H9 (cell line): ENCODE measurements around the gene TM7SF3. TPM values are rescaled to one million over a fixed set of nuclear protein-coding genes. Genes with fewer than 3 reads are reported as not detected.

Experiments used
- DNase-seq: peaks from one replicate; pipeline ENCODE4 v3.0.0-alpha.2; 2017
- H2AFZ ChIP-seq: one replicate; pipeline ENCODE4 v1.6.1; 2013; ENCODE audit warnings: mild to moderate bottlenecking, low read length, control low read depth, moderate library complexity
- H2AK5ac ChIP-seq: 2 replicates; pipeline ENCODE4 v1.6.1; 2013; ENCODE audit warnings: low read length, control low read depth, mixed read lengths; ENCODE audit not compliant: insufficient read length
- H2BK120ac ChIP-seq: one replicate; pipeline ENCODE4 v1.6.1; 2013; ENCODE audit warnings: low read depth, mild to moderate bottlenecking, low read length, control low read depth, inconsistent platforms; ENCODE audit not compliant: poor library complexity, severe bottlenecking
- H2BK12ac ChIP-seq: 2 replicates; pipeline ENCODE4 v1.6.1; 2013; ENCODE audit warnings: low read length, control low read depth, mixed read lengths, low read depth; ENCODE audit not compliant: insufficient read length
- H2BK15ac ChIP-seq: 2 replicates; pipeline ENCODE4 v1.6.1; 2013; ENCODE audit warnings: low read depth, low read length, control low read depth
- H2BK20ac ChIP-seq: one replicate; pipeline ENCODE4 v1.6.1; 2013; ENCODE audit warnings: low read depth, mild to moderate bottlenecking, low read length, control low read depth, inconsistent platforms; ENCODE audit not compliant: poor library complexity, severe bottlenecking
- H2BK5ac ChIP-seq: 2 replicates; pipeline ENCODE4 v1.6.1; 2013; ENCODE audit warnings: low read length, control low read depth, mixed read lengths; ENCODE audit not compliant: insufficient read length
- H3K14ac ChIP-seq: 2 replicates; pipeline ENCODE4 v1.6.1; 2013; ENCODE audit warnings: low read length, control low read depth; ENCODE audit not compliant: insufficient read depth
- H3K18ac ChIP-seq: 2 replicates; pipeline ENCODE4 v1.6.1; 2013; ENCODE audit warnings: low read depth, mild to moderate bottlenecking, mixed read lengths, low read length, control low read depth; ENCODE audit not compliant: insufficient read length
- H3K23ac ChIP-seq: 2 replicates; pipeline ENCODE4 v1.6.1; 2013; ENCODE audit warnings: low read length, control low read depth, mixed read lengths, low read depth; ENCODE audit not compliant: insufficient read length
- H3K23me2 ChIP-seq: 2 replicates; pipeline ENCODE4 v1.6.1; 2013; ENCODE audit warnings: low read depth, mild to moderate bottlenecking, mixed read lengths, low read length, control low read depth; ENCODE audit not compliant: insufficient read length, poor library complexity, severe bottlenecking
- H3K27ac ChIP-seq: 2 replicates; pipeline ENCODE4 v1.5.1; 2013; ENCODE audit warnings: low read length, control low read depth, mixed read lengths, low read depth; ENCODE audit not compliant: insufficient read length
- H3K27me3 ChIP-seq: 2 replicates; pipeline ENCODE4 v1.6.1; 2013; ENCODE audit warnings: low read length, control low read depth, inconsistent platforms; ENCODE audit not compliant: insufficient read depth
- H3K4ac ChIP-seq: 2 replicates; pipeline ENCODE4 v1.6.1; 2013; ENCODE audit warnings: low read depth, mild to moderate bottlenecking, control low read depth, inconsistent platforms, low read length, moderate library complexity
- H3K4me1 ChIP-seq: 2 replicates; pipeline ENCODE4 v1.6.1; 2013; ENCODE audit warnings: low read length, control low read depth, inconsistent platforms; ENCODE audit not compliant: insufficient read depth
- H3K4me2 ChIP-seq: 2 replicates; pipeline ENCODE4 v1.6.1; 2013; ENCODE audit warnings: low read length, control low read depth, mixed read lengths; ENCODE audit not compliant: insufficient read length, insufficient read depth
- H3K56ac ChIP-seq: 2 replicates; pipeline ENCODE4 v1.6.1; 2013; ENCODE audit warnings: low read depth, mild to moderate bottlenecking, mixed read lengths, low read length, control low read depth; ENCODE audit not compliant: insufficient read length
- H3K79me1 ChIP-seq: 2 replicates; pipeline ENCODE4 v1.6.1; 2013; ENCODE audit warnings: low read depth, mild to moderate bottlenecking, moderate library complexity, low read length, control low read depth, inconsistent platforms; ENCODE audit not compliant: insufficient read depth, poor library complexity, severe bottlenecking
- H3K79me2 ChIP-seq: 2 replicates; pipeline ENCODE4 v1.6.1; 2013; ENCODE audit warnings: low read length, control low read depth, inconsistent platforms; ENCODE audit not compliant: insufficient read depth
- H3K9ac ChIP-seq: 2 replicates; pipeline ENCODE4 v1.6.1; 2013; ENCODE audit warnings: low read length, control low read depth, mixed read lengths; ENCODE audit not compliant: insufficient read length; ENCODE audit errors: extremely low read depth
- H3K9me3 ChIP-seq: one replicate; pipeline ENCODE4 v1.6.1; 2013; ENCODE audit warnings: low read depth, low read length, inconsistent platforms; ENCODE audit not compliant: control insufficient read depth
- H3T11ph ChIP-seq: one replicate; pipeline ENCODE4 v1.6.1; 2013; ENCODE audit warnings: mild to moderate bottlenecking, low read length, control low read depth, inconsistent platforms
- H4K20me1 ChIP-seq: one replicate; pipeline ENCODE4 v1.6.1; 2013; ENCODE audit not compliant: control insufficient read depth, insufficient read length, insufficient read depth
- H4K5ac ChIP-seq: 2 replicates; pipeline ENCODE4 v1.6.1; 2013; ENCODE audit warnings: low read depth, mild to moderate bottlenecking, mixed read lengths, low read length, control low read depth; ENCODE audit not compliant: insufficient read length
- H4K8ac ChIP-seq: replicated peaks from 2 replicates; pipeline ENCODE4 v1.6.1; 2013; ENCODE audit warnings: low read length, control low read depth, mixed read lengths, low read depth; ENCODE audit not compliant: insufficient read length
- H4K91ac ChIP-seq: 2 replicates; pipeline ENCODE4 v1.6.1; 2013; ENCODE audit warnings: low read depth, mild to moderate bottlenecking, moderate library complexity, mixed read lengths, low read length, control low read depth; ENCODE audit not compliant: insufficient read length
- H3K27ac Mint-ChIP-seq, 3 experiments: 2 replicates in 2 of 3; 3 replicates in 1 of 3; pipeline ENCODE4 v1.8.0; 2020 to 2021; ENCODE audit warnings: mixed read lengths in 3 of 3, mild to moderate bottlenecking in 1 of 3, moderate library complexity in 1 of 3
- H3K27me3 Mint-ChIP-seq: 2 replicates; pipeline ENCODE4 v1.8.0; 2021; ENCODE audit warnings: low read depth, mild to moderate bottlenecking, moderate library complexity, mixed read lengths
- H3K36me3 Mint-ChIP-seq, 3 experiments: 2 replicates in 2 of 3; 3 replicates in 1 of 3; pipeline ENCODE4 v1.8.0; 2020 to 2021; ENCODE audit warnings: low read depth in 3 of 3, mixed read lengths in 3 of 3; ENCODE audit not compliant: insufficient read depth in 1 of 3
- H3K4me1 Mint-ChIP-seq, 2 experiments: 2 replicates each; pipeline ENCODE4 v1.8.0; 2020; ENCODE audit warnings: mixed read lengths in 2 of 2
- H3K4me3 Mint-ChIP-seq, 2 experiments: 2 replicates in 1 of 2; 3 replicates in 1 of 2; pipeline ENCODE4 v1.8.0; 2020 to 2021; ENCODE audit warnings: mild to moderate bottlenecking in 2 of 2, mixed read lengths in 2 of 2, moderate library complexity in 1 of 2
- H3K9me3 Mint-ChIP-seq, 2 experiments: 2 replicates in 1 of 2; 3 replicates in 1 of 2; pipeline ENCODE4 v1.8.0; 2020; ENCODE audit warnings: mild to moderate bottlenecking in 2 of 2, mixed read lengths in 2 of 2, moderate library complexity in 1 of 2
- CTCF ChIP-seq: fragments of 200-600 bp; sonication (generic); conservative IDR thresholded peaks from 3 replicates; pipeline ENCODE4 v1.8.0; 2021; ENCODE audit warnings: antibody characterized with exemption, mild to moderate bottlenecking
- WGBS: extraction: QIAGEN DNeasy Blood & Tissue Kit; methylation state at CpG from one replicate; pipeline ENCODE4 v1.1.7; 2013; ENCODE audit warnings: missing lambda C conversion rate, low lambda C conversion rate, mixed read lengths; ENCODE audit not compliant: insufficient read length; ENCODE audit errors: extremely low coverage; 5-methylcytosine and 5-hydroxymethylcytosine counted together
- total RNA-seq: library from RNA; stranded (reverse); gene quantifications from 2 replicates; pipeline ENCODE4 v1.2.1, GENCODE V29; 2021

TM7SF3 gene
- total RNA-seq, 1 experiment from 2014 or later, result 74.9 TPM

- no CpG with 5 or more reads among the region's 4 CpGs for WGBS
- Histone ChIP-seq H3K56ac (no peak overlapping the region), H3K27me3 (no peaks in the 10 kb centered on the region), H3K79me1 (peaks cover 2% of the 10 kb centered on the region), H3K27ac (no peak overlapping the region), H3K23me2 (no peaks in the 10 kb centered on the region), H3K9me3 (no peaks in the 10 kb centered on the region), H2AFZ (no peak overlapping the region), H3K4me2 (no peak overlapping the region), H4K5ac (no peak overlapping the region), H2BK20ac (no peak overlapping the region), H3K4ac (no peak overlapping the region), H2BK12ac (no peak overlapping the region), H4K20me1 (no peaks in the 10 kb centered on the region), H3K23ac (no peak overlapping the region), H3K9ac (no peak overlapping the region), H3K18ac (no peak overlapping the region), H3K79me2 (no peaks in the 10 kb centered on the region), H2BK120ac (no peak overlapping the region), H4K91ac (no peak overlapping the region), H4K8ac (no peak overlapping the region), H3K4me1 (no peaks in the 10 kb centered on the region), H2BK15ac (no peak overlapping the region), H3K14ac (no peak overlapping the region), H2BK5ac (no peak overlapping the region), H2AK5ac (no peak overlapping the region), H3T11ph (no peak overlapping the region)
- TF ChIP-seq CTCF, result no peak
- Mint-ChIP-seq H3K27ac (no peak overlapping the region), H3K9me3 (no peaks in the 10 kb centered on the region), H3K4me1 (no peaks in the 10 kb centered on the region), H3K36me3 (peaks cover 2 to 60% (median 34%) of the 10 kb centered on the region in 3 experiments; a peak in 6 of 7 replicates), H3K27me3 (no peaks in the 10 kb centered on the region), H3K4me3 (no peak overlapping the region)
- DNase-seq, result no peak
Observed at GRCh38 chr12:26991826-26992225, 22.4 kb downstream of the TM7SF3 start.
